Epithelial cell of proximal tubule (primary cell): ENCODE data around the gene TNNT3. TPM values are rescaled to one million over a fixed set of nuclear protein-coding genes. Genes with fewer than 3 reads are reported as not detected.

ENCODE experiments used
- DNase-seq: peaks from one replicate; pipeline ENCODE4 v3.0.0-alpha.2; 2011; ENCODE audit warnings: low read depth
- H3K4me3 ChIP-seq: 2 replicates; pipeline ENCODE4 v1.5.1; 2011; ENCODE audit warnings: low read depth, mild to moderate bottlenecking, low read length
- CTCF ChIP-seq: conservative IDR thresholded peaks from 2 replicates; pipeline ENCODE4 v1.5.1; 2012; ENCODE audit warnings: low read depth, mild to moderate bottlenecking, low read length
- total RNA-seq: library from RNA; depleted of rRNA; stranded (reverse); fragments of >200 nt; gene quantifications from 2 replicates; pipeline ENCODE4 v1.2.3, GENCODE V29; 2015

The TNNT3 gene
- total RNA-seq, 1 donor from 2014 or later, result not detected

GRCh38 chr11:1930462-1930830 lies 10.9 kb downstream of the TNNT3 start:
- TF ChIP-seq CTCF, result no peak
- no peak overlapping the region for H3K4me3 ChIP-seq
- DNase-seq, result no peak

GRCh38 chr11:1931341-1932104 lies 12.0 kb downstream of the TNNT3 start:
- no peak for TF ChIP-seq CTCF
- DNase-seq, result no peak
- no peak overlapping the region for H3K4me3 ChIP-seq

- TF ChIP-seq CTCF, result no peak
- no peak overlapping the region for H3K4me3 ChIP-seq
These were observed 12.6 kb downstream of the TNNT3 start for GRCh38 chr11:1932105-1932480.

GRCh38 chr11:1932681-1933080 lies 13.2 kb downstream of the TNNT3 start:
- no peak for TF ChIP-seq CTCF
- no peak overlapping the region for H3K4me3 ChIP-seq
- no peak for DNase-seq

More at GRCh38 chr11:1932105-1932480, 12.6 kb downstream of the TNNT3 start:
- DNase-seq, result no peak

GRCh38 chr11:1933416-1934334 lies 14.2 kb downstream of the TNNT3 start:
- DNase-seq, result no peak
- no peak overlapping the region for H3K4me3 ChIP-seq
- no peak for TF ChIP-seq CTCF

- no peak for DNase-seq
- no peak overlapping the region for H3K4me3 ChIP-seq
- TF ChIP-seq CTCF, result no peak
These were observed 15.0 kb downstream of the TNNT3 start for GRCh38 chr11:1934335-1935155.
